CD4-positive, alpha-beta T cell treated with Interleukin-10 for 1 hour (primary cell): ENCODE measurements around the gene ZNF181.
"Not testable (repeated sequence)": the region's sequence is repeated elsewhere in the genome, so short reads cannot be mapped to it uniquely, and the experiment has no call there.

Experiments
- DNase-seq: peaks from one replicate; pipeline ENCODE4 v3.0.0-alpha.2; 2020

Gene ZNF181

DNA sequence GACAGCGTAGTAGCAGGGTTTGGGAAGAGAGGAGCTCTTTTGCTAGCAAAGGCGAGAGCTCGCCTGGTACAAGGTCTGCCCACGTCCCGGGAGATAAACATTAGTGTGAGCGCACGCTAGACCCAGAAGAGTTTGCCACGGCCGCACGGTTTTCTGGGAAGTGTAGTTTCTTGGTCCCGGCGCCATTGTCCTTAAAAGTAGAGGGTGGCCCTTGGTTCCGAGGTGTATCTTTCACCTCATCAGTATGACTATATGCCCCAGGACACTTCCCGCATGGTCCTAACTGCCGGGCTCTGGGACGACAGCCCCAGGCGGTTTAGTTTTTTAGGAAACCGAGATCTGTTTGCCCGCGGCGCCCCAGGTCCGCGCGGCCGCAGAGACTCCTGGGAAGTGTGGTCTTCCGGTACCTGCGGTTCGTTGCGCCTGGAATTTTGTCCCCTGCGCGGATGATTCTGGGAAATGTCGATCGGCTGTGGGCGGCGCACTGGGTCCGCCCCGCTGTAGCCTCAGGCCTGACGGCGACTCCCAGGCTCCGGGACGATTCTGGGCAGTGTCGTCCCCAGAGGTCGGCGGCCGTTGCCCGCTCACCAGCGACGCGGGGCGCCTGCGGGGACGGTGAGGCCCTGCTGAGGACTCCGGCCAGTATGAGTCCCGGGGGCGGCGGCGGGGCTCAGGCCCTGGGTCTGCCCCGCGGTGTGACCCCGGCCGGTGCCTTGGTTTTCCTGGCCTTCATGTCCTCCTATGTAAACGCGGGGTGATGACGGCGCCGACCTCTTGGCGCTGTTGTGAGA, at the start of gene ZNF181:
Gene ZNF181 (plus strand): TSS at position 498 of the 791 bp plus-strand sequence. CDS start 795 bp downstream, outside the sequence.
- peak; percentile 86 for DNase-seq

DNA sequence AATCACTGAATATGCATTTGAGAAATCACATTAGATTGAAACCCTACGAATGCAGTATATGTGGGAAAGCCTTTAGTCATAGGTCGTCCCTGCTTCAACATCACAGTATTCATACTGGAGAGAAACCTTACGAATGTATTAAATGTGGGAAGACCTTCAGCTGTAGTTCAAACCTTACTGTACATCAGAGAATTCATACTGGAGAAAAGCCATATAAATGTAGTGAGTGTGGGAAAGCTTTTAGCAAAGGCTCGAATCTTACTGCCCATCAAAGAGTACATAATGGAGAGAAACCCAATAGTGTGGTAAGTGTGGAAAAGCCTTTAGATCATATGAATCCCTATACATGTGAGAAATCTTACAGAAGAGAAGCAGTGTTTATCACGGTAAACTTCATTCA, 48.8 kb upstream of the ZNF181 start:
- DNase-seq: not testable (repeated sequence)

DNA sequence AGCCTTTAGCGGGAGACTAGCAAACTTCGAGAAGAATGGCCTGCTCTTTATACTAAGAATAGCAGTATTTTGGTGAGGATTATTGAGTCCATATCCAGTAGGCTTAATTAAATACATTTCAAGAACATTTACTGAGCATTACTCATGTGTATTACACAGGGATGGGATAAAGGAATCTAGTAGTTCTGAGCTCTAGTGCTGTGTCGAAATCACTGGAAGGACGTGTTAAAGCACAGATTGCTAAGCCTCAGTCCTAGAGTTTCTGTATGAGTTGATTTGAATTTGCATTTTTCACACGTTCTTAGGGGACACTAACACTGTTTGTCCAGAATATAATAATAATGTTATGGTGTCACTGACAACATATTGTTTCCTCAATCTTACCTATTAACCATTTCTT, 47.6 kb upstream of the ZNF181 start:
- no peak for DNase-seq

DNA sequence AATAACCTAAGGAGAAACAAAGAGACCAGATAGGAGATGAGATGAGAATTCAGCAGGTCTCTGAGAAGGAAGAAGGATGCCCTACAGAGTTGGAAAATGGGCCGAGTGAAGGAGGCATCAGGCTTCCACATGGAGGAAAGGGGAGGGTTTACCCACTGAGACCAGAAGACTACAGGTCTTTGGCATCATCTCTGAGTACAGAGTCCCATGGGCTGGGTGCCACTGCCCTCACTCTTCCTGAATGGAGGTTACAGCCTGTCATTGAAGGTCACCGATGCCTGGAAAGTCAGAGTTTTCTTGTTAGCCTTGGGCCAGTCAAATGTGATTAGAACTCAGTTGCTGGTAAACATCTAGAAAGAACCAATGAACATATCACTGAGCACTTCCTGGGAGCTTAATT, 46.7 kb upstream of the ZNF181 start:
- no peak for DNase-seq

DNA sequence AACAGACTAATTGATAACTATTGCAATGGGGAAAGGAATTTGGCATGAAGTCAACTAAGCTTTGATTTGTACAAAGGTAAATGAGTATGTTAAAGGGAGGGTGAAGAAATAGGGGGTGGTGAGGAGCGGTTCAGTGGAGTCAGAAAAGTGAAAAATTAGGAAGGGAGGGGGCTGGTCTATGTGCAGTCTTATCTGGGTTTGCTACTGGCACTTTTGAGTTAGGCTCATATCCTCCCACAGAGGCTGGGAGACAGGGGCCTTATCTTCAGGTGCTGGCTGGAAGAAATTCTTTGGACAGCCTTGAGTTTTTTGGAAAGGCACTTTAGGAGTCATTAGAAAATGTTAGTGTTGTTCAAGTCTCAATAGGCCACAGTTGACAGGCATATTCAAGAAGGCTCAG, 45.5 kb upstream of the ZNF181 start:
- DNase-seq: no peak

DNA sequence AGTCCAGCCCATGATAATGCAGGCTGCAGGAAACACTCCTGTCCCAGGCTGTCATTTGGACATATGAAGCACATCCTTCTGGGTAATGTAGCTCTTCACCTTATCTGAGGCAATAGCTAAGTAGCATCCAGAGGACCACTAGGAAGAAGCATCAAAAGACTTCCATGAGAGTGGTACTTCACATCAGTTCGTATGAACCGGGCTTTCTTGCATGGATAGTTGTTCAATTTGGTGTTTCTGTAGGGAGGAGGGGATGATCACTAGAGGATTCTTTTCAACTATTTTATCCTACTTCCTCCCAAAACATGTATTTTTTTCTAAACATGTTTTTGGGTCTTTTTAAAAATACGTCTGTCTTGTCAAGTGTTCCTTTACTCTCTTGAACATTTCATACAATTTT, 43.7 kb upstream of the ZNF181 start:
- DNase-seq: no peak

DNA sequence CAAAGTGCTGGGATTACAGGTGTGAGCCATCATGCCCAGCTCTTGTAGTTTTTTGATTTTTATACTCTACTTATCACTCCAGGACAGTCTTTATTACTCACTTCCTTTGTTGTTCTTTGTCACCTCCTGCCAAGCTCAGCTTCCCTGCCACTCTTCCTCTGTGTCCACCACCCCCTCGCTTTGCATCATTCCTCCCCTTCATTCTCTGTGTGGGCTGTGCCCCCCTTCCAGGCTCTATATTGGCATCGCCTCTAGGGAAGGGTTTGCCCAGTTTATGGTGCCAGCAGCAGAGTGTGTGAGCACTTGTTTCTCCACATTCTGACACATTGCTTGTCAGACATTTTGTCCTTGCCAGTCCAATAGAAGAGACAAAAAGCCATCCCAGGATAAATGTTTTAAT, 41.5 kb upstream of the ZNF181 start:
- DNase-seq: no peak

DNA sequence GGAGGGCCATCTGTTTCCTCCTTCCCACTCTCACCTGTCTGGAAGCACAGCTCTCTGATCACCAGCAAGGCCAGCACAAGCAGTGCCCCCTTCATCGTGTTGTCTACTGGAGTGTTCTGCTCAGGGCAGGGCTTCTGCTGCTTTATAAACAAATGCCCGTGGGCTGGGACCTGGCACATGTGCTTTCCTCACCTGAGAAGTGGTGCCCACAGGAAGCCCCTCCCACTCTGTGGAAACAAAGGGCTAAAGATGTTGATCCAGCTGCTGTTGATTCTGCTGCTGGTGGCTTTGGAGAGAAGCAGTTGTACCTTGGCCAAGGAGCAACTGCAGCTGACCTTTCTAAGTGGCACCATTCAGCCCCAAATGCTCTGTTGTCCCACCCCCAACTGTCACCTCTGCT, 26.4 kb upstream of the ZNF181 start:
- DNase-seq: no peak

DNA sequence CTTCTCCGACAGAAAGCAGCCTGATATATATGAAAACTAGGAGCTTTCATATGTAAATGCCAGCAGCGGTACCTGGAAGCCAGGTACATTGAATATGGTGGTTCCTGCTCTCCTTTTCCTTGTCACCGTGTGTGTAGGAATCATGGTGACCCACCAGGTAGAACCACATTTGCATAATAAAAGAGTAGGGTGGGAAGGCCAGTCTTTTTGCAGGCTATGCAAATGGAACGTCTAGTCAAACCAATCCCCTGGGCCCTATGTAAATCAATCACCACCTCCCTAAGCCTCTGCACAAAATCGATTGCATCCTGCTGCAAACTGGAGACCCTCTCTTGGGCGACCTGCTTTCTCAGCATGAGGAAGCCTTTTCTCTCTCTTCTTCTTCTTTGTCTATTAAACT, 22.2 kb upstream of the ZNF181 start:
- DNase-seq: no peak

DNA sequence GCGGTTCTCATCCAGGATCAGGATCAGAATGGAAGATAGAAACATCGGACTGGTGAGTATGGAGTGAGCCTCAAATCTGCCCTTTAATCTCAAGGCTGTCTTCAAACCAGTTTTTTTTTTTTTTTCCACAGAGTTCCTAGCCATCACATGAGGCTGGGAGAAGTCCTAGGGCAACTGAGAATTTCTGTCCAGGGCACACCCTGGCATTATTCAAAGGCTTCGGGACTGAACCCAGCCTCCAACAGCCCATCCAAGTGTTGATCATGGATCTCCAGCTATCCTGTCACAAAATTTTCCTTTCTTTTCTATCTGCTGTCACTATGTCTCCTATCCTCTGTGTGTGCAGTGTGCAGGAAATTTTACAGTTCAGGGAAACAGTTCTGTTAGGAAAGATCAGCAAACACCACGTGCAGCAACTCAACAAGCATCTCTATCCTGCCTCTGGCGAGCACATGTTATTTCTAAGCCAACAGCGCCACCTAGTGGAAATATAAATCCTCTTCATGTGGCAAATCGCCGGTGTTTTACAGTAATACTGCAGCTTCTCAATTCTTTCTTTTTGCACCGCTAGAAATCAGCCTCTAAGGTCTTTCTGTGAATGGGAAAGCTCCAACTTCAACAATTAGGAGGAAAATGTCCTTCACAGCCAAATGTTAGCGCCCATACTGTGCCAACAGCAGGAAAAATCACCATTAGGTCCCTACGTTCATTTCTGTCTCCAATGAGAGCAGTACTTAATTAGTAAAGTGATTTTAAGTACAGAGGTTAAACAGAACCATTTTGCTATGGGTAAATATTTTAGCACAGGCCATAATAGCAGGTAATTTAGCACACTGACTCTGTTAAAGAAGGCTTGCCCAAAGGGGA, 21.4 kb upstream of the ZNF181 start:
- peak; percentile 81 for DNase-seq

DNA sequence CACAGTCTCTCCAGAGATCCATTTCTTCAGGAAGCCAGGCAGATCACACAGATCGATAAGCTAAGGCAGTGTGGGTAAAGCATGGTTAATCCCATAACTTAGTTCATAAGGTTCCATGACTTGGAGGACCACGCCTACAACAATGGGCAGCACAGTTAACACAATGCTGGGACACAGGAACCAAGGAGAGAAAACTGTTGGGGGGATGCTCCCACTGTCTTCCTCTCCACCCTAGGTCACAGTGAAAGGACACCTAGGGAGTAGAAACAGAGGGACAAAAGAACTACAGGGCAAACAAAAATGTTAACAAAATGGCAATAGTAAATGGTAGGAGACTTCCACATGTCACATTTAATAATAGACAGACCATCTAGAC, 20.8 kb upstream of the ZNF181 start:
- no peak for DNase-seq

DNA sequence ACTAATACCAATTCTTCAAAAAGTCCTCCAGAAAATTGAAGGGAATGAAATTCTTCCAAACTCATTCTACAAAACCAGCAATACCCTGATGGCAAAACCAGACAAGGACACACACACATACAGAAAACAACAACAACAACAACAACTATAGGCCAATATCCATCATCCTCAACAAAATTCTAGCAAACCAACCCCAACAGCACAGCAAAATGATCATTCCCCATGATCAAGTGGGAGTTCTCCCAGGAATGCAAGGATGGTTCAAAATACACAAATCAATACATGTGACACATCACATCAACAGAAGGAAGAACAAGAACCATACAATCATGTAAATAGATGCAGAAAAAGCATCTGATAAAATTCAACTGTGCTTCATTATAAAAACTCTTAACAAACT, 18.7 kb upstream of the ZNF181 start:
- no peak for DNase-seq

DNA sequence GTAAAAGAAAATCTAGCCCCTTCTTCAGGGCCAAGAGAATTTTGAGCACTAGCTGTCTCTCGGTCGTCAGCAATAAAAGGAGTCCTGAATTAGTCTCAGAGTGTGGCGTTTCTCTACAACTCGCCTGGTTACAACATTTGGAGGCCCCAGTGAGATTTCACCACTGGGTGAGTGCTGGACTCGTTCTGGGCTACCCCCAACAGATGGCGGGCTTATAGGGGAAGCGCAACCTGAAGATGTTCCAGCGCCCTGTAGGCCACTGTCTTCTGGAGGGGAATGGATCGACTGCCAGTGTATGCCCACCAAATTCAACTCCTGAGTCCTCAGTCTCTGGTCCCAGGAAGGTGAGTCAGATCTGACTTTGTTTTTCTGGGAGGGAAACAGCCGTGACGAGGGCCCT, 11.7 kb upstream of the ZNF181 start:
- DNase-seq: no peak

DNA sequence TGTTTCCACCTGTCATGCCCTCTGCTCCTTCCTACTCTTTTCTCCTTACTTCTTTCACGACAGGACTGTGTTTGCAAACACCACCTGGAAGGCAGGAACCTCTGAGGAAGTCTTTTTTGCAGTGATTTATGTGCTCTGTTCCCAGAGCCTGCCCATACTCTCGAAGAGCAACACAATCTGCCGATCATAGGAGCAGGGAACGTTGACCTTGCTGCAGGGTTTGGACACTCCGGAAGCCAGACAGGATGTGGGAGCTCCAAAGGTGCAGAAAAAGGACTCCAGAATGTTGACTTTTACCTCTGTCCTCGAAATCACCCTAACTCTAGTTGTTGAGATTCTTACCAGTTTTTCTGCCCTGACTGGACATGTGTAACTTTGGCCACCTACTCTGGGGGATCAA, 8.6 kb upstream of the ZNF181 start:
- DNase-seq: no peak

DNA sequence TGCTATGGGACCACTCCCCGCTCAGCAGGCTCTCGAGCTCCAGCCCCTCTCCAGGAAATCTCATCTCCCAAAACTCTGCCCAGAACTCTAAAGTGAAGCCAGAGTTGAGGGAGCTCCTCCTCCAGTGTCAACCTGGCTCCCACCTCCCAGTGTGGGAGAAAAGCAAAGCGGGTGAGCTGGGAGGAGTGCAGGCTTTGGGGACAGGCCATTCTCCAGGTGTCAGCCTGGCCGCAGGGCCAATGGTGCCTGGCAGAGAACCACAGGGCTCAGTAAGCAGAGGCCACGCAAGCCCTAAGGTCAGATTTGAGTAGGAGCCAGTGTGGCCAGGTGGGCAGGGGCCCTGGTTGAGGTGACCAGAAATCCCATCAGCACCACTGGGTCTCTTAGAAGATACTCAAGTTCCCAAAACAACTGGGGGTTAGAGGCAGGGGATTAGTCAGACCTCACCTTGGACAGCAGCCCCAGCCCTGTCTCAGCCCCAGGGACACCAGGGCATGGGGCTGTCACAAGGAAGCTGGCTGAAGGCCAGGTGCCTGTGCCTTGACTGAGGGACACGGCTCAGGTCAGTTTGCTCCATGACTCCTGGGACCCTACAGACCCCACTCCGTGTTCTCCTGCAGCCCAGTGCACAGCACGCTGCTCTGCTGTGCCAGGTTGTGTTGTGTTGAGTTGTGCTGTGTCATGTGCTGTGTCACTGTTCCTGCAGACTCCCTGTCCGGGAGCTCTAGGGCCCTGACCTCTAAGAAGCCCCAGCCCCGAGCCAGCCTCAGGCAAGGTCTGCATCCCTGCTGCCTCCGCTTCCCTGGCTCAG, 2.8 kb upstream of the ZNF181 start:
- no peak for DNase-seq

DNA sequence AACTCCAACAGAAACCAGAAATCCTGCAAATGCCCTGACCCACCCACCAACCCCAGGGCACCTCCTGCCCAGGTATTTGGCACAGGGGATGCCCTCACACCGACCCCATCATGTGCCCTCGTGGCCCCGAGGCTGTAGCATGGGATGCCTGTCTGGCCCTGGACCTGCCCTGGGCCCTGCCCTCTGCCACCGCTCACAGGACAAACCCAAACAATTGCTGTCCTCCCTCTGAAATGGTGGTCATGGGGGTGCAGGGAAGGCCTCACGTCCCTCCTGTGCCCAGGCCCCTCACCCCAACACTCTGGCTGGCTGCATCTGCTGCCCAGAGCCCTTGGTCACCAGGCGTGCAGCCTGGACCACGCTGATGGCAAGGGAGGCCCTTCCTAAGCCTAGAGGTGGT, 2.1 kb upstream of the ZNF181 start:
- no peak for DNase-seq

DNA sequence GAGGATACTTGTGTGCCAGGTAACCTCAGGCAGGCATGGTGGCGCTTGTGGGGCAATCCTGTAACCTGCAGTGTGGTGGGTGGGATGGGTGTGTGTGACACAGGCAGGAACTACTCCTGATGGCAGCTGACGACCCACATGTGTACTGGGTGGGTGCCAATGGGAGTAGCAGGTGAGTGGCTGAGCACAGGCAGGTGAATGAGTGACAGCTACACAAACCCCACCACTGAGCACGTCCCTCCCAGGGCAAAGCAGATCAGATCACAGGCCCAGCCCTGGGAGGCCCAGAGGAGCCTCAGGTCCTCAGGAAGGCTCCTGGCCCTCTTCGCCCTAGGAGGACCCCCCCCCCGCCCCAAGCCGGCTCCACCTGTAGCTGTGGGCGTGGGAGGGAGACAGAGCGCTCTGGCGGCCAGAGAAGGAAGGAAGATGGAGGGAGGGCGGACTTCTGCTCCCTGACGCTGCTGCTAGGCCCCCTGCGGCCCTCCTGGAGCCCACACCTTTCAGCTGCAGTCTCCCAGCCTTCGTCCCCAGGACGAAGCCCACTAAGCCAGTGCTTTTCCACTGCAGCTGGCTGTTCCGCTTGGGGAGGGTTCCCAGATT, 1.3 kb upstream of the ZNF181 start:
- no peak for DNase-seq

DNA sequence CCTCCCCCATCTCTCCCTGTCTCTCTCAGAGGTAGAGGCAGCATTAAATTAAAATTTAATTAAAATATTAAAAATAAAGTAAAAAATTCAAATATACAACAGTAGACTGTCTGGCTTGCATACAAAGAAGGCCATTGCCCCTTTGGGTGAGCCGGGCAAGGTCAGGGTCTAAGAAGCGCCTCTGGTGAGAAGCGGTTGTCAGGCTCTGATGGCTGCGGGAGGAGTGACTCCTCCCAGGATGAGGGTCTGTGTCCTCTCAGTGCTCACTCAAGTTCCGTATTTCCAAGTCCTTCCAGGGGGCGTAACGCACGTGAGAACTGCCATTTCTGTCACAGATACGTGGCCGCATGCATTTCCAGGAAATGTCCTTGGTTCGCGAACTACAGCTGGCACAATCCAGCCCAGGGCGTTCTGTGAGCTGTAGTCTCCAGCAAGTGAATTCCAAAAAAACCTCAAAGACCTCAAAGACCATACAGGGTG, 737 bp upstream of the ZNF181 start:
- no peak for DNase-seq

DNA sequence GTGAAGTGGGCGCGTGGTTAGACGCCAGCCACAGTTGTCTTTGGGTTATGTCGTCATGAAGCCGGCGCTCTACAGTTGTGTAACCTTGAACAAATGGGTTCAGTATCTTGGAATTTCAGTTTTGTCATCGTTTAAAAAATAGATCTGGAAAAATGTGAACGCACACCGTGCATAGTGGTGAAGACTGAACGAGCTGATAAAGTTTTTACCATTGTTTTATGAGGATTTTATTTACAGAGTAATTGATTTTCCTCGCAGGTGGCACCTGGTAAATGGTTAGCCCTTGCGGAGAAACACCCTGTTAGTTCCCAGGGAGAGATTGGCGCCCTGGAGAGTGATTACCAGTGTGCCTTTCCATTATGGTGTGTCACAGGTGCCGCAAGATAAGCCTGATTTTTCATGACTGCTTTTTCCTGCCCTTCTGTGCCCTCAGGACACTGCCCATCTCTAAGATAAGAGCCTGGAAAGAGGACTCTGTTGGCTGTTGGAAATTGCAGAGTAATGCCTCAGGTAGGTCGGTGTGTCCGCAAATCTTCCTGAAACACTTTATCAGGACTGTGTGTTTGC, 577 bp downstream of the ZNF181 start:
- DNase-seq: no peak

DNA sequence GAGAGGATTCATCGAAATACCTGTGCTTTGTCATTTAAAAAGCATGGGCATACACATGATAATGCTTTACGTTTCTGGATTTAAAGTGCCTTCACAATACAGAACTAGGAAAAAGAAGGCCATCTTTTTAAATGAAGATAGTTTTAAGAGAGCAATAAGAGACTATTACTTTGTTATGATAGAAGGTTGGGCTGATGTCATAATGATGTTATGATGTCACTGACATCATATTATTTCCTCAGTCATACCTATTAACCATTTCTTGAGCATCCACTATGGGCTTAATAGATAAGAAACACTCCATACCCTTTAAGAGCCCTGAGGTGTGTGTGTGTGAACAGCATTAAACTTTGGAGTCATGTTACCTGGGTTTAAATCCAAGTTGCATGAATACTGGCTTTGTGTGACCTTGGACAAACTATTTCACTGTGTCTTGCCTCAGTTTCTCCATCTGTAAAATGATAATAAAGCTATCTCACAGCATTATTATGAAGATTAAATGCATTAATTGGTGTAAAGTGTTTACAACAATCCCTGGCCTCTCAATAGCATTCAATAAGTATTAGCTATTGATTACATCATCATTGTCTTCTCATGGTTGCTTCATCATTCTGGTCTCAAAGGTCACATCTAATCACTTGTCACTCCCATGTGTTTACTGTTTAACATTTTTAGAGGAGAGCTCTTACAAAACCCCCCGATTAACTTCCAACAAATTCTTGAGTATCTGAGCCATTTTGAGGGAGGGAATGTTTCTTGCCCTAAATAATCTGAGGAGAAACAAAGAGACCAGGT, 11.1 kb downstream of the ZNF181 start:
- DNase-seq: no peak

DNA sequence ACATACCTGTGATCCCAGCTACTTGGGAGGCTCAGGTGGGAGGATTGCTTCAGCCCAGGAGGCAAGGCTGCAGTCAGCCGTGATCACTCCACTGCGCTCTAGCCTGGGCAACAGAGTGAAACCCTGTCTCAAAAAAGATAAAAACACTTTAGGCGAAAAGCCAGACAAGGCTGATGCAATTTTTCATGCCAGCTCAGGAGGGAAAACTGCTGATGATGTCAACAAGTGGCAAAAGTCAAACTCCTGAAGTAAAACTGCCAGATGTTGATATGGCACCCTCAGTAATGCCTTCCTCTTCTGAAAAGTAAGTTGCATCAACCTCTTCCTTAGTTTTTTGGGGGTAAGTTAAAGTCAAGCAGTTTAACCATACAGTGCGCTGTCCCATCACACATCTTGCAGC, 23.4 kb downstream of the ZNF181 start:
- DNase-seq: no peak
